Neural crest cell (in vitro differentiated cells): ENCODE data around the gene RARS2. TPM values are rescaled to one million over a fixed set of nuclear protein-coding genes. Genes with fewer than 3 reads are reported as not detected.
"Not testable (repeated sequence)": the region's sequence is repeated elsewhere in the genome, so short reads cannot be mapped to it uniquely, and the experiment has no call there.

Source experiments
- DNase-seq: peaks from one replicate; pipeline ENCODE4 v3.0.0; 2021; ENCODE audit warnings: low read depth, mixed read lengths, low spot score
- H3K27ac Mint-ChIP-seq: one replicate; pipeline ENCODE4 v1.8.0; 2021; ENCODE audit warnings: mild to moderate bottlenecking, mixed read lengths; ENCODE audit not compliant: unreplicated experiment
- H3K27me3 Mint-ChIP-seq: 2 replicates; pipeline ENCODE4 v1.8.0; 2021; ENCODE audit warnings: low read depth, mild to moderate bottlenecking, mixed read lengths
- H3K36me3 Mint-ChIP-seq: 2 replicates; pipeline ENCODE4 v1.8.0; 2021; ENCODE audit warnings: low read depth, mild to moderate bottlenecking, mixed read lengths
- H3K4me1 Mint-ChIP-seq: 2 replicates; pipeline ENCODE4 v1.8.0; 2021; ENCODE audit warnings: mixed read lengths
- H3K4me3 Mint-ChIP-seq: one replicate; pipeline ENCODE4 v1.8.0; 2021; ENCODE audit warnings: mild to moderate bottlenecking, mixed read lengths
- H3K9me3 Mint-ChIP-seq: 2 replicates; pipeline ENCODE4 v1.8.0; 2021; ENCODE audit warnings: mixed read lengths
- CTCF ChIP-seq: fragments of 200-600 bp; sonication (generic); conservative IDR thresholded peaks from 2 replicates; pipeline ENCODE4 v1.5.0; 2021; ENCODE audit warnings: antibody characterized with exemption, mild to moderate bottlenecking
- total RNA-seq: library from RNA; stranded (reverse); gene quantifications from 2 replicates; pipeline ENCODE4 v1.2.1, GENCODE V29; 2021

The RARS2 gene
- total RNA-seq, 1 donor from 2014 or later = 39.5 TPM

DNA sequence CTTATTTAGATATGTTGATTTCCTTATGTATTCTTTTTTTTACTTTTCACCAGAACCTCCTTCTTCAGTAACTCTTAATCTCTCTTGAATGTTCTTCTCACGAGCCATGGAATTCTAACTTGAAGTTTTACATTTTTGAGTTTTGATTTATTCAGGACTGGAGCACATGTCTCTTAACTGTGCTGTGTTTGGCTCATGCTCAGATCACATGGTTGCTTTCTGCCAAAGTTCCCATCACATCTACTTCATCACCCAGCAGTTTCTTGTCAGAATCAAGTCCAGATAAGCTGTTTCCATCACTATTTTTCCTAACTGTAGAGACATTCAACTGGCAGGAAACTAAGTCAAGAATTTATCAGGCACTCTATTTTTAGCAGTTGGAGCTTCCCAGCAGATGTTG lies 85.3 kb downstream of the RARS2 start:
- H3K36me3 Mint-ChIP-seq = peaks cover 8% of the 10 kb centered on the region
- no peaks in the 10 kb centered on the region for H3K9me3 Mint-ChIP-seq
- DNase-seq = no peak
- no peaks in the 10 kb centered on the region for H3K4me1 Mint-ChIP-seq
- TF ChIP-seq CTCF = no peak
- no peak overlapping the region for H3K27ac Mint-ChIP-seq
- no peaks in the 10 kb centered on the region for H3K27me3 Mint-ChIP-seq
- H3K4me3 Mint-ChIP-seq = no peak overlapping the region

- no peaks in the 10 kb centered on the region for H3K9me3 Mint-ChIP-seq
- DNase-seq = no peak
- no peaks in the 10 kb centered on the region for H3K27me3 Mint-ChIP-seq
- H3K4me1 Mint-ChIP-seq = no peaks in the 10 kb centered on the region
- H3K36me3 Mint-ChIP-seq = peaks cover 3% of the 10 kb centered on the region
- H3K4me3 Mint-ChIP-seq = no peak overlapping the region
- H3K27ac Mint-ChIP-seq = no peak overlapping the region
- TF ChIP-seq CTCF = no peak
Observed at GRCh38 chr6:87501809-87502572, 87.8 kb downstream of the RARS2 start.

- DNase-seq = no peak
- Mint-ChIP-seq H3K4me3 (no peak overlapping the region), H3K9me3 (no peaks in the 10 kb centered on the region), H3K4me1 (no peaks in the 10 kb centered on the region), H3K27ac (no peak overlapping the region), H3K27me3 (no peaks in the 10 kb centered on the region), H3K36me3 (peaks cover under 1% of the 10 kb centered on the region)
- TF ChIP-seq CTCF = no peak
Observed at GRCh38 chr6:87498048-87498447, 91.7 kb downstream of the RARS2 start.

DNA sequence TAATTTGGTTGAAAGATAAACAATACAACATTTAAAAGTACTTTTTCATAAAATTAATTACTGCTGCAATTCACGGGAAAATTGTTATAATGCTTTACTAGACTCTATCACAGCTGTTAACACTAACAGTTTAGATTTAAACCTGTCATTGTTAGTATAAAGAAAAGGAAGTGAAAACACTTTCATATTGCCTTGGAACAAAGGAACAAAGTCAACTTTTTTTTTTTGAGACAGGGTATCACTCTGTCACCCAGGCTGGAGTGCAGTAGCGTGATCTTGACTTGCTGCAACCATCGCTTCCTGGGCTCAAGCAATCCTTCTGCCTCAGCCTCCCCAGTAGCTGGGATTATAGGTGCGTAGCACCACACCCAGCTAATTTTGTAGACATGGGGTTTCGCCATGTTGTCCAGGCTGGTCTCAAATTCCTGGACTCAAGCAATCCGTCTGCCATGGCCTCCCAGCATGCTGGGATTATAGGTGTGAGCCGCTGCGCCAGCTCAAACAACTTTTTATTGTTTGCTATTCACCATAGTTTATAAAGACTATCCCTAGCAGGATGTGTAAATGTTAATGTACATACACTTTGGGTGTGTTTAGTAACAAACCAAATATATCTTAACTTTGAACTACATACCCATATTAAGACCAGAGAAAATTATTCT lies 94.9 kb downstream of the RARS2 start:
- DNase-seq = no peak
- no peak overlapping the region for H3K27ac Mint-ChIP-seq
- H3K27me3 Mint-ChIP-seq = no peaks in the 10 kb centered on the region
- no peaks in the 10 kb centered on the region for H3K4me1 Mint-ChIP-seq
- H3K9me3 Mint-ChIP-seq = no peaks in the 10 kb centered on the region
- TF ChIP-seq CTCF = no peak
- H3K36me3 Mint-ChIP-seq = peaks cover 4% of the 10 kb centered on the region
- no peak overlapping the region for H3K4me3 Mint-ChIP-seq

DNA sequence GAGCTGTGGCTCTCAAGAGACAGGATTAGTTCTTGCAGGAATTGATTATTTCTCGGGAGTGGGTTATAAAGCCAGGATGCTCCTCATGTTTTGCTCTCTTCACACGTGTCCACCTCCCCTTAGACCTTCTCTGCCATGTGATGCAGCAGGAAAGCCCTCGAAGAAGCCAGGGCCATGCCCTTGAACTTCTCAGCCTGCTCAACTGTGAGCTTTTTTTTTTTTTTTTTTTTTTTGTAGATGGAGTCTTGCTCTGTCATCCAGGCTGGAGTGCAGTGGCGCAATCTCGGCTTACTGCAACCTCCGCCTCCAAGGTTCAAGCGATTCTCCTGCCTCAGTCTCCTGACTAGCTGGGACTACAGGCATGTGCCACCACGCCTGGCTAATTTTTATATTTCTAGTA lies 100.5 kb downstream of the RARS2 start:
- not testable (repeated sequence) for H3K9me3 Mint-ChIP-seq, DNase-seq, H3K4me3 Mint-ChIP-seq, H3K27ac Mint-ChIP-seq, H3K36me3 Mint-ChIP-seq, H3K27me3 Mint-ChIP-seq, H3K4me1 Mint-ChIP-seq

- no peaks in the 10 kb centered on the region for H3K4me1 Mint-ChIP-seq
- no peak overlapping the region for H3K4me3 Mint-ChIP-seq
- no peak for DNase-seq
- no peak overlapping the region for H3K27ac Mint-ChIP-seq
- TF ChIP-seq CTCF = no peak
- no peaks in the 10 kb centered on the region for H3K27me3 Mint-ChIP-seq
- H3K9me3 Mint-ChIP-seq = no peaks in the 10 kb centered on the region
- H3K36me3 Mint-ChIP-seq = peaks cover 6% of the 10 kb centered on the region
Observed at GRCh38 chr6:87487555-87487954, 102.2 kb downstream of the RARS2 start.
